Upper lobe of right lung (tissue), 1 donor: ENCODE results near the gene SCG3. TPM values are rescaled to one million over a fixed set of nuclear protein-coding genes. Genes with fewer than 3 reads are reported as not detected.

Experiments used
- ATAC-seq: fragments of 200-7000 bp; cut with Tn5 transposase; one replicate; pipeline ENCODE4 v1.9.1; 2020; ENCODE audit warnings: mild to moderate bottlenecking, moderate library complexity
- DNase-seq: peaks from one replicate; pipeline ENCODE4 v3.0.0-alpha.2; 2020
- H3K27ac ChIP-seq: fragments of 200-600 bp; one replicate; pipeline ENCODE4 v1.8.0; 2022
- H3K27me3 ChIP-seq: fragments of 200-600 bp; one replicate; pipeline ENCODE4 v1.8.0; 2022; ENCODE audit warnings: mild to moderate bottlenecking
- H3K36me3 ChIP-seq: fragments of 200-600 bp; one replicate; pipeline ENCODE4 v1.8.0; 2022
- H3K4me1 ChIP-seq: fragments of 200-600 bp; one replicate; pipeline ENCODE4 v1.8.0; 2022
- H3K4me3 ChIP-seq: fragments of 200-600 bp; one replicate; pipeline ENCODE4 v1.8.0; 2022; ENCODE audit warnings: mild to moderate bottlenecking
- H3K9me3 ChIP-seq: fragments of 200-600 bp; one replicate; pipeline ENCODE4 v1.8.0; 2022
- intact Hi-C: fragments of 100-400 bp; cut with DNase I; formaldehyde crosslinking; loops from one replicate; pipeline ENCODE4 v1.11.0; 2022
- total RNA-seq: library from RNA; stranded (reverse); fragmentation: NEBNext Ultra II Directional; extraction: Animal tissue kit (Norgen Biotek cat#: 25700); gene quantifications from one replicate; pipeline ENCODE4 v1.2.1, GENCODE V29; 2021
- TF ChIP-seq, protein P1 (sequence below): fragments of 200-600 bp; IDR thresholded peaks from one replicate; pipeline ENCODE4 v1.8.0; 2022; ENCODE audit warnings: antibody characterized with exemption
- donor health status: DM: no; HTN: yes; CAD: no; lungs with severe emphysema.

The SCG3 gene
- total RNA-seq, 1 donor from 2014 or later: 0.17 TPM

- intact Hi-C loops: no loop called here
- no peak overlapping the region for H3K27ac ChIP-seq
- H3K36me3 ChIP-seq: no peaks in the 10 kb centered on the region
- TF ChIP-seq, protein P1, sequence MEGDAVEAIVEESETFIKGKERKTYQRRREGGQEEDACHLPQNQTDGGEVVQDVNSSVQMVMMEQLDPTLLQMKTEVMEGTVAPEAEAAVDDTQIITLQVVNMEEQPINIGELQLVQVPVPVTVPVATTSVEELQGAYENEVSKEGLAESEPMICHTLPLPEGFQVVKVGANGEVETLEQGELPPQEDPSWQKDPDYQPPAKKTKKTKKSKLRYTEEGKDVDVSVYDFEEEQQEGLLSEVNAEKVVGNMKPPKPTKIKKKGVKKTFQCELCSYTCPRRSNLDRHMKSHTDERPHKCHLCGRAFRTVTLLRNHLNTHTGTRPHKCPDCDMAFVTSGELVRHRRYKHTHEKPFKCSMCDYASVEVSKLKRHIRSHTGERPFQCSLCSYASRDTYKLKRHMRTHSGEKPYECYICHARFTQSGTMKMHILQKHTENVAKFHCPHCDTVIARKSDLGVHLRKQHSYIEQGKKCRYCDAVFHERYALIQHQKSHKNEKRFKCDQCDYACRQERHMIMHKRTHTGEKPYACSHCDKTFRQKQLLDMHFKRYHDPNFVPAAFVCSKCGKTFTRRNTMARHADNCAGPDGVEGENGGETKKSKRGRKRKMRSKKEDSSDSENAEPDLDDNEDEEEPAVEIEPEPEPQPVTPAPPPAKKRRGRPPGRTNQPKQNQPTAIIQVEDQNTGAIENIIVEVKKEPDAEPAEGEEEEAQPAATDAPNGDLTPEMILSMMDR: no peak
- no peak for DNase-seq
- H3K4me1 ChIP-seq: peaks cover 18% of the 10 kb centered on the region
- no peak for ATAC-seq
- H3K4me3 ChIP-seq: no peak overlapping the region
- H3K9me3 ChIP-seq: no peaks in the 10 kb centered on the region
- no peaks in the 10 kb centered on the region for H3K27me3 ChIP-seq
Measured at GRCh38 chr15:51754267-51754666, 73.0 kb downstream of the SCG3 start.

- Histone ChIP-seq H3K9me3 (no peaks in the 10 kb centered on the region), H3K36me3 (no peaks in the 10 kb centered on the region), H3K27me3 (no peaks in the 10 kb centered on the region), H3K4me1 (peaks cover 17% of the 10 kb centered on the region), H3K27ac (no peak overlapping the region), H3K4me3 (no peak overlapping the region)
- ATAC-seq (no peak), DNase-seq (no peak)
- TF ChIP-seq, protein P1: no peak
- intact Hi-C loops: no loop called here
Measured at GRCh38 chr15:51755790-51756189, 74.5 kb downstream of the SCG3 start.

DNA sequence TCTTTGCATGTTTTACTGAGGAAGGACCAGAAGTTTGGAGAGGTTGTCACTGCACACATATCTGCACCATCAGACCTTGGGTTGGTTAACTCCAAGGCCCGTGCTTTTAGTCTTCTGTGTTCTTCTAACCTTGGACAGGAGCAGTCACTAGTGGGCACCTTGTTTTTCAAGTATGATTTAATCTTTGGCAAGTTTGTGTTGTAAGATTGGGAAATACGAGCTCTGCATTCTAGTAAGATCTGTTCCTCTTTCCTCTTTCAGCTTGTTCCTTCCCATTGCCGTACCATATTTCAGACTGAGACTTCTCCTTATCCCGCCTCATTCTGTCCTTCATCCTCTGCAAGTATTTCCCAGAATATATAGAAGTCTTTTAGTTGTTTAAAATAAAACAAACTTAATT lies 75.2 kb downstream of the SCG3 start:
- intact Hi-C loops: no loop called here
- ATAC-seq (peak; percentile 58), DNase-seq (no peak)
- Histone ChIP-seq H3K4me3 (no peak overlapping the region), H3K27ac (no peak overlapping the region), H3K36me3 (no peaks in the 10 kb centered on the region), H3K4me1 (peaks cover 14% of the 10 kb centered on the region), H3K9me3 (no peaks in the 10 kb centered on the region), H3K27me3 (no peaks in the 10 kb centered on the region)
- TF ChIP-seq, protein P1: no peak

DNA sequence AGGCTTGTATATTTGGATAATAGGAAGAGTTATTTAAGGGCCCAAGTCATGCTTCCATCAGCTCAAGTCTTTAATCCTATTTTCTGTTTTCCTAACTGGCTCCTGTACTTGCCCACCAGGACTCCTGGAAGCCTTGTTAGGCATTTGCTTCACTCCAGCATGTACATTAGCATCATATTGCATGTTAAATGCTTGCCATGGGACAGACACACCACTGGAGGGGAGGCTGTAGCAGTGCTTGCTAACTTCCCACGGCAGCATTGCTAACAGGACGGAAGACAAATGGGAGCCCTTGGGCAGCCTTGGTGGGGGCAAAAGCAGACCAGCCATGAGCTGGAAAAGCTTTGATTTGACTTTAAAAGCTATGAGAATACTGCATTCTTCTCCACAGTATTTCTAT lies 76.1 kb downstream of the SCG3 start:
- Histone ChIP-seq H3K27ac (no peak overlapping the region), H3K36me3 (no peaks in the 10 kb centered on the region), H3K4me1 (peaks cover 10% of the 10 kb centered on the region), H3K4me3 (no peak overlapping the region), H3K27me3 (no peaks in the 10 kb centered on the region), H3K9me3 (no peaks in the 10 kb centered on the region)
- ATAC-seq (no peak), DNase-seq (no peak)
- intact Hi-C loops: no loop called here
- TF ChIP-seq, protein P1: no peak

- TF ChIP-seq, protein P1: no peak
- intact Hi-C loops: no loop called here
- peaks cover 7% of the 10 kb centered on the region for H3K4me1 ChIP-seq
- H3K27me3 ChIP-seq: no peaks in the 10 kb centered on the region
- no peak overlapping the region for H3K27ac ChIP-seq
- DNase-seq (no peak), ATAC-seq (no peak)
- no peaks in the 10 kb centered on the region for H3K36me3 ChIP-seq
- H3K4me3 ChIP-seq: no peak overlapping the region
- no peaks in the 10 kb centered on the region for H3K9me3 ChIP-seq
Measured at GRCh38 chr15:51758645-51759044, 77.3 kb downstream of the SCG3 start.

- ATAC-seq: peak; percentile 65
- intact Hi-C loops: no loop called here
- no peak overlapping the region for H3K4me3 ChIP-seq
- peak; percentile 67 for DNase-seq
- H3K27me3 ChIP-seq: no peaks in the 10 kb centered on the region
- no peaks in the 10 kb centered on the region for H3K9me3 ChIP-seq
- peaks cover 7% of the 10 kb centered on the region for H3K4me1 ChIP-seq
- H3K36me3 ChIP-seq: no peaks in the 10 kb centered on the region
- TF ChIP-seq, protein P1: no peak
- H3K27ac ChIP-seq: no peak overlapping the region
Measured at GRCh38 chr15:51759557-51760070, 78.3 kb downstream of the SCG3 start.
